Peyer's patch (tissue), 4 donors: ENCODE measurements around the gene KASH5. TPM values are rescaled to one million over a fixed set of nuclear protein-coding genes. Genes with fewer than 3 reads are reported as not detected.

Experiments used
- DNase-seq, 3 donors: peaks; one replicate each; pipeline ENCODE4 v3.0.0-alpha.2; 2017 to 2019
- H3K27ac ChIP-seq, 4 donors: fragments of 200-600 bp; sonication (generic); one replicate each; pipeline ENCODE4 v1.5.1; 2016 to 2019
- H3K27me3 ChIP-seq, 2 donors: fragments of 200-600 bp; sonication (generic); one replicate each; pipeline ENCODE4 v1.5.1; 2019
- H3K36me3 ChIP-seq, 3 donors: fragments of 200-600 bp; sonication (generic); one replicate each; pipeline ENCODE4 v1.5.1; 2016 to 2019
- H3K4me1 ChIP-seq, 4 donors: fragments of 200-600 bp; sonication (generic); one replicate each; pipeline ENCODE4 v1.5.1; 2016 to 2019
- H3K4me3 ChIP-seq, 4 donors: fragments of 200-600 bp; sonication (generic); 1 replicate in 3 of 4; 2 replicates in 1 of 4; pipeline ENCODE4 v1.5.1; 2016 to 2019; ENCODE audit warnings: mild to moderate bottlenecking in 1 of 4
- H3K9me3 ChIP-seq, 4 donors: fragments of 200-600 bp; sonication (generic); one replicate each; pipeline ENCODE4 v1.5.1; 2016 to 2019; ENCODE audit warnings: mild to moderate bottlenecking in 1 of 4
- CTCF ChIP-seq, 6 experiments: fragments of 450-650 bp in 4 of 6; fragments of 200-600 bp in 2 of 6; sonication (generic) in 1 of 6; IDR thresholded peaks; one replicate each; pipeline ENCODE4 v1.5.1; 2017 to 2019; ENCODE audit warnings: antibody characterized with exemption in 6 of 6, mild to moderate bottlenecking in 3 of 6, moderate library complexity in 1 of 6
- POLR2A ChIP-seq, 2 donors: fragments of 450-650 bp; IDR thresholded peaks; one replicate each; pipeline ENCODE4 v1.5.1; 2017; ENCODE audit warnings: antibody characterized with exemption in 2 of 2, mild to moderate bottlenecking in 2 of 2, moderate library complexity in 2 of 2
- total RNA-seq, 4 donors: library from RNA; depleted of rRNA; stranded (reverse); fragments of >200 nt; gene quantifications; one replicate each; pipeline ENCODE4 v1.1.0, GENCODE V29; 2016

The KASH5 gene
- total RNA-seq, 4 donors from 2014 or later = not detected

- DNase-seq = no peak
- H3K4me3 ChIP-seq = no peak overlapping the region
- no peak for TF ChIP-seq POLR2A (IDR thresholded peaks at IDR 0.05)
- no peaks in the 10 kb centered on the region for H3K9me3 ChIP-seq
- peaks cover 0 to 21% (median 3%) of the 10 kb centered on the region in 4 donors for H3K4me1 ChIP-seq
- H3K27ac ChIP-seq = no peak overlapping the region
- peaks cover 0 to 15% of the 10 kb centered on the region in 2 donors for H3K27me3 ChIP-seq
- H3K36me3 ChIP-seq = peaks cover 0 to 21% (median 0%) of the 10 kb centered on the region in 3 donors
These were observed 57.9 kb downstream of the KASH5 start for GRCh38 chr19:49445997-49446396.

GRCh38 chr19:49447485-49448431 is 59.7 kb downstream of the KASH5 start:
- Histone ChIP-seq H3K36me3 (peaks cover 0 to 21% (median 0%) of the 10 kb centered on the region in 3 donors), H3K9me3 (no peaks in the 10 kb centered on the region), H3K27me3 (no peaks in the 10 kb centered on the region), H3K4me3 (no peak overlapping the region), H3K4me1 (peaks cover 0 to 14% (median 3%) of the 10 kb centered on the region in 4 donors), H3K27ac (no peak overlapping the region)
- TF ChIP-seq POLR2A (IDR thresholded peaks at IDR 0.05) (no peak), CTCF (IDR thresholded peaks at IDR 0.05) (no peak)
- no peak for DNase-seq

GRCh38 chr19:49448432-49448786 is 60.4 kb downstream of the KASH5 start:
- H3K36me3 ChIP-seq = peaks cover 0 to 21% (median 0%) of the 10 kb centered on the region in 3 donors
- H3K4me1 ChIP-seq = peaks cover 0 to 10% (median 3%) of the 10 kb centered on the region in 4 donors
- no peaks in the 10 kb centered on the region for H3K27me3 ChIP-seq
- no peak for DNase-seq
- no peak for TF ChIP-seq POLR2A (IDR thresholded peaks at IDR 0.05)
- no peak for TF ChIP-seq CTCF (IDR thresholded peaks at IDR 0.05)
- no peak overlapping the region for H3K4me3 ChIP-seq
- H3K9me3 ChIP-seq = no peaks in the 10 kb centered on the region
- no peak overlapping the region for H3K27ac ChIP-seq

- no peak for DNase-seq
- Histone ChIP-seq H3K27me3 (no peaks in the 10 kb centered on the region), H3K36me3 (peaks cover 0 to 21% (median 0%) of the 10 kb centered on the region in 3 donors), H3K27ac (peak overlapping the region in 1 of 4 donors; percentile 25), H3K4me3 (peak overlapping the region in 1 of 4 donors; percentile 98), H3K9me3 (no peaks in the 10 kb centered on the region), H3K4me1 (peaks cover 3 to 21% (median 13%) of the 10 kb centered on the region in 4 donors)
- TF ChIP-seq POLR2A (IDR thresholded peaks at IDR 0.05) (no peak), CTCF (IDR thresholded peaks at IDR 0.05) (no peak)
These were observed 62.4 kb downstream of the KASH5 start for GRCh38 chr19:49450405-49450804.

- Histone ChIP-seq H3K27me3 (no peaks in the 10 kb centered on the region), H3K4me3 (peak within 1 kb of the TSS; percentile 72 to 98 (median 81)), H3K27ac (peak within 1 kb of the TSS; percentile 95 to 99 (median 98)), H3K9me3 (no peaks in the 10 kb centered on the region), H3K36me3 (peaks cover 0 to 18% (median 0%) of the 10 kb centered on the region in 3 donors), H3K4me1 (peaks cover 3 to 21% (median 13%) of the 10 kb centered on the region in 4 donors)
- TF ChIP-seq CTCF (IDR thresholded peaks at IDR 0.05) (peak in 3 of 6 experiments; percentile 33 to 42 (median 36)), POLR2A (IDR thresholded peaks at IDR 0.05) (peak; percentile 41 to 48)
- peak; percentile 94 to 99 (median 99) for DNase-seq
These were observed 63.6 kb downstream of the KASH5 start, which contains the start of gene PIH1D1 for GRCh38 chr19:49451430-49452181. Gene PIH1D1, minus strand, starts transcription at chr19:49451814. Its CDS starts 240 bp downstream, at chr19:49451574.
